Activated CD8-positive, alpha-beta T cell treated with anti-CD3 and anti-CD28 coated beads for 36 hours (primary cell): ENCODE measurements around the gene EIF2B4. TPM values are rescaled to one million over a fixed set of nuclear protein-coding genes. Genes with fewer than 3 reads are reported as not detected.
A peak's percentile ranks its signal among the peaks of the same experiment; 100 is the strongest.

Experiments used
- ATAC-seq: fragments of 200-7000 bp; cut with Tn5 transposase; one replicate; pipeline ENCODE4 v1.10.0; 2021; ENCODE audit warnings: mild to moderate bottlenecking, moderate library complexity
- CTCF ChIA-PET: fragments of 350-600 bp; sonication (Branson Sonifier 250); formaldehyde crosslinking; loops from one replicate; lab custom pipeline; 2021; ENCODE audit warnings: antibody characterized with exemption; lab: Charles Lee
- POLR2A ChIA-PET: fragments of 350-600 bp; sonication (Branson Sonifier 250); formaldehyde crosslinking; loops from one replicate; lab custom pipeline; 2021; ENCODE audit warnings: antibody characterized with exemption; lab: Charles Lee
- DNase-seq: peaks from one replicate; pipeline ENCODE4 v3.0.0-alpha.2; 2020
- H3K27ac Mint-ChIP-seq: one replicate; pipeline ENCODE4 v1.8.0; 2021; ENCODE audit warnings: mild to moderate bottlenecking, mixed read lengths
- H3K27me3 Mint-ChIP-seq: one replicate; pipeline ENCODE4 v1.8.0; 2021; ENCODE audit warnings: mixed read lengths
- H3K36me3 Mint-ChIP-seq: one replicate; pipeline ENCODE4 v1.8.0; 2021; ENCODE audit warnings: low read depth, mixed read lengths
- H3K4me1 Mint-ChIP-seq: one replicate; pipeline ENCODE4 v1.8.0; 2021; ENCODE audit warnings: low read depth, mixed read lengths
- H3K4me3 Mint-ChIP-seq: one replicate; pipeline ENCODE4 v1.8.0; 2021; ENCODE audit warnings: mild to moderate bottlenecking, moderate library complexity, mixed read lengths
- H3K9me3 Mint-ChIP-seq: one replicate; pipeline ENCODE4 v1.8.0; 2021; ENCODE audit warnings: mixed read lengths
- CTCF ChIP-seq: fragments of 200-600 bp; IDR thresholded peaks from one replicate; pipeline ENCODE4 v1.8.0; 2022; ENCODE audit warnings: antibody characterized with exemption, mild to moderate bottlenecking
- intact Hi-C: fragments of 100-400 bp; cut with micrococcal nuclease; formaldehyde crosslinking; loops from one replicate; pipeline ENCODE4 v1.10.0; 2022
- total RNA-seq, 2 experiments: library from RNA; stranded (reverse); gene quantifications; one replicate each; pipeline ENCODE4 v1.2.3, GENCODE V29; 2021

Gene EIF2B4
- total RNA-seq, 2 experiments from 2014 or later = 29.2 to 30.4 TPM

GRCh38 chr2:27363933-27364332 is 6.2 kb downstream of the EIF2B4 start:
- Mint-ChIP-seq H3K27ac (no peak overlapping the region), H3K9me3 (no peaks in the 10 kb centered on the region), H3K36me3 (peaks cover 16% of the 10 kb centered on the region), H3K27me3 (no peaks in the 10 kb centered on the region), H3K4me3 (no peak overlapping the region), H3K4me1 (peaks cover 6% of the 10 kb centered on the region)
- CTCF ChIA-PET = interaction anchor here (0.7 kb wide), 1 partner anchor 274 kb away, joined by 4 read pairs; no protein-coding TSS in a partner anchor
- intact Hi-C loops = no loop called here
- DNase-seq = no peak
- POLR2A ChIA-PET = interaction anchor here (0.6 to 2.1 kb wide), 3 partner anchors 12 to 28 kb away, joined by 3 to 5 read pairs (median 3); no protein-coding TSS in a partner anchor
- ATAC-seq = no peak
- TF ChIP-seq CTCF = no peak

GRCh38 chr2:27362678-27363420 is 7.3 kb downstream of the EIF2B4 start:
- intact Hi-C loops = no loop called here
- H3K4me3 Mint-ChIP-seq = no peak overlapping the region
- H3K27ac Mint-ChIP-seq = peak overlapping the region; percentile 21
- no peaks in the 10 kb centered on the region for H3K9me3 Mint-ChIP-seq
- no peak for TF ChIP-seq CTCF
- ATAC-seq = no peak
- peaks cover 10% of the 10 kb centered on the region for H3K4me1 Mint-ChIP-seq
- peaks cover 24% of the 10 kb centered on the region for H3K36me3 Mint-ChIP-seq
- no peaks in the 10 kb centered on the region for H3K27me3 Mint-ChIP-seq
- CTCF ChIA-PET = interaction anchor here (1.1 to 1.2 kb wide), 2 partner anchors 60 to 62 kb away, joined by 3 to 4 read pairs; no protein-coding TSS in a partner anchor
- DNase-seq = no peak
- POLR2A ChIA-PET = interaction anchor here (0.9 to 2.1 kb wide), 2 partner anchors 9 to 11 kb away, joined by 5 to 9 read pairs; no protein-coding TSS in a partner anchor

- no peak for TF ChIP-seq CTCF
- no peaks in the 10 kb centered on the region for H3K27me3 Mint-ChIP-seq
- H3K4me1 Mint-ChIP-seq = peaks cover 48% of the 10 kb centered on the region
- ATAC-seq (peak; percentile 79), DNase-seq (peak; percentile 98)
- H3K36me3 Mint-ChIP-seq = peaks cover 20% of the 10 kb centered on the region
- H3K4me3 Mint-ChIP-seq = peak within 1 kb of the TSS; percentile 94
- intact Hi-C loops = loop anchor here (2.0 to 5.0 kb wide), 2 partner anchors 14 to 34 kb away; partner anchors contain the start of genes EIF2B4, MPV17 and SNX17
- peak within 1 kb of the TSS; percentile 99 for H3K27ac Mint-ChIP-seq
- ChIA-PET CTCF (interaction anchor here (1.0 to 2.8 kb wide), 4 partner anchors 12 to 327 kb away, joined by 3 to 15 read pairs (median 4); partner anchors contain the start of genes EIF2B4 and SNX17), POLR2A (interaction anchor here (0.7 to 2.9 kb wide), 13 partner anchors 9 to 285 kb away, joined by 3 to 84 read pairs (median 4); partner anchors contain the start of genes EIF2B4, MPV17, NRBP1 and PPM1G)
- no peaks in the 10 kb centered on the region for H3K9me3 Mint-ChIP-seq
Measured at GRCh38 chr2:27356382-27357181, 13.6 kb downstream of the EIF2B4 start, which contains the start of gene GTF3C2. Gene GTF3C2, minus strand, starts transcription at chr2:27356764. Its CDS starts 13,210 bp downstream, at chr2:27343554.

GRCh38 chr2:27356056-27356381 is 14.1 kb downstream of the EIF2B4 start:
- no peak for DNase-seq
- ChIA-PET CTCF (interaction anchor here (1.5 to 2.8 kb wide), 3 partner anchors 13 to 327 kb away, joined by 3 to 15 read pairs (median 4); partner anchors contain the start of genes EIF2B4 and SNX17), POLR2A (interaction anchor here (0.7 to 2.9 kb wide), 12 partner anchors 9 to 143 kb away, joined by 3 to 84 read pairs (median 4); partner anchors contain the start of genes EIF2B4, MPV17, NRBP1 and PPM1G)
- Mint-ChIP-seq H3K36me3 (peaks cover 18% of the 10 kb centered on the region), H3K4me1 (peaks cover 49% of the 10 kb centered on the region), H3K27ac (peak overlapping the region; percentile 99), H3K4me3 (peak overlapping the region; percentile 94), H3K27me3 (no peaks in the 10 kb centered on the region), H3K9me3 (no peaks in the 10 kb centered on the region)
- intact Hi-C loops = loop anchor here (2.0 to 5.0 kb wide), 2 partner anchors 15 to 34 kb away; partner anchors contain the start of genes EIF2B4, MPV17 and SNX17
- no peak for TF ChIP-seq CTCF
- peak; percentile 36 for ATAC-seq
